ENCODE measurements around the gene TMEM223. TPM values are rescaled to one million over a fixed set of nuclear protein-coding genes. Genes with fewer than 3 reads are reported as not detected.
"Not testable (repeated sequence)": the region's sequence is repeated elsewhere in the genome, so short reads cannot be mapped to it uniquely, and the experiment has no call there.

TMEM223 gene, protein sequence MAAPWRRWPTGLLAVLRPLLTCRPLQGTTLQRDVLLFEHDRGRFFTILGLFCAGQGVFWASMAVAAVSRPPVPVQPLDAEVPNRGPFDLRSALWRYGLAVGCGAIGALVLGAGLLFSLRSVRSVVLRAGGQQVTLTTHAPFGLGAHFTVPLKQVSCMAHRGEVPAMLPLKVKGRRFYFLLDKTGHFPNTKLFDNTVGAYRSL
- total RNA-seq: 12.5 and 14.1 TPM in 2 replicates

DNA sequence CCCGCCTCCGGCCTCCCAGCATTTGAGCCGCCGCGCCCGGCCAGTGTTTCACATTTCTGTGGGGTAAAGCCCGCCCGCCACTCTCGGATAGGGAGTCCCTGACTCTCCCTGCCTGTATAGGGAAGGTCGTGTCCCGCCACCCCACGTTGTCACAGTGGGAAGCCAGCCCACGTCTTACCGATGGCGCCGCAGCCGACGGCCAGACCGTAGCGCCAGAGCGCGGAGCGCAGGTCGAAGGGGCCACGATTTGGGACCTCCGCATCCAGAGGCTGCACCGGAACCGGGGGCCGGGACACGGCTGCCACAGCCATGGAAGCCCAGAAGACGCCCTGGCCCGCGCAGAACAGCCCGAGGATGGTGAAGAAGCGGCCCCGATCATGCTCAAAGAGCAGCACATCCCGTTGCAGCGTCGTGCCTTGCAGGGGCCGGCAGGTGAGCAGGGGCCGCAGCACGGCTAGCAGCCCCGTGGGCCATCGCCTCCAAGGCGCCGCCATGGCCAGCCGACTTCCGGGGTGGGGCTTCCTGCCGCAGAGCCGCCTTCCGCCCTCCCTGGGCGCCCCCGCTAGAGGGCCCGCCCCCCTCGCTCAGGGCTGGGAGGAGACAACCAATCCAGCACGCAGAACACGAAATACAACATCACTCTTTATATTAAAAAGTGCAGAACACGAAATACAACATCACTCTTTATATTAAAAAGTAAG lies at the start of gene TMEM223:
Gene TMEM223, minus strand, starts transcription at position 506 of the 701 bp plus-strand sequence. Its CDS starts 12 bp downstream, at position 494.
- DNase-seq (ENCODE audit: low read depth, low spot score): no peak

DNA sequence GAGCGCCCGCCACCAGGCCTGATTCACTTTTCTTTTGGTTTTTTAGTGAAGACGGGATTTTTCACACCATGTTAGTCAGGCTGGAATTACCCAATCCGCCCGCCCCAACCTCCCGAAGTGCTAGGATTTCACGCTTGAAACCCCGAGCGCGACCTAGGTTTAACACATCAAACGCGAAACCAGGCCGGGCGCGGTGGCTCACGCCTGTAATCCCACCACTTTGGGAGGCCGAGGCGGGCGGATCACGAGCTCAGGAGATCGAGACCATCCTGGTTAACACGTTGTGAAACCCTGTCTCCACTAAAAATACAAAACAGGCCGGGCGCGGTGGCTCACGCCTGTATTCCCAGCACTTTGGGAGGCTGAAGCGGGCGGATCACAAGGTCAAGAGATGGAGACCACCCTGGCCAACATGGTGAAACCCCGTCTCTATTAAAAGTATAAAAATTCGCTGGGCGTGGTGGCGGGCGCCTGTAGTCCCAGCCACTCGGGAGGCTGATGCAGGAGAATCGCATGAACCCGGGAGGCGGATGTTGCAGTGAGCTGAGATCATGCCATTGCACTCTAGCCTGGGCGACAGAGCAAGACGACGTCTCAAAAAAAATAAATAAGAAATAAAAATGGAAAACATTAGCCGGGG lies 49.0 kb upstream of the TMEM223 start:
- DNase-seq (ENCODE audit: low read depth, low spot score): not testable (repeated sequence)

DNA sequence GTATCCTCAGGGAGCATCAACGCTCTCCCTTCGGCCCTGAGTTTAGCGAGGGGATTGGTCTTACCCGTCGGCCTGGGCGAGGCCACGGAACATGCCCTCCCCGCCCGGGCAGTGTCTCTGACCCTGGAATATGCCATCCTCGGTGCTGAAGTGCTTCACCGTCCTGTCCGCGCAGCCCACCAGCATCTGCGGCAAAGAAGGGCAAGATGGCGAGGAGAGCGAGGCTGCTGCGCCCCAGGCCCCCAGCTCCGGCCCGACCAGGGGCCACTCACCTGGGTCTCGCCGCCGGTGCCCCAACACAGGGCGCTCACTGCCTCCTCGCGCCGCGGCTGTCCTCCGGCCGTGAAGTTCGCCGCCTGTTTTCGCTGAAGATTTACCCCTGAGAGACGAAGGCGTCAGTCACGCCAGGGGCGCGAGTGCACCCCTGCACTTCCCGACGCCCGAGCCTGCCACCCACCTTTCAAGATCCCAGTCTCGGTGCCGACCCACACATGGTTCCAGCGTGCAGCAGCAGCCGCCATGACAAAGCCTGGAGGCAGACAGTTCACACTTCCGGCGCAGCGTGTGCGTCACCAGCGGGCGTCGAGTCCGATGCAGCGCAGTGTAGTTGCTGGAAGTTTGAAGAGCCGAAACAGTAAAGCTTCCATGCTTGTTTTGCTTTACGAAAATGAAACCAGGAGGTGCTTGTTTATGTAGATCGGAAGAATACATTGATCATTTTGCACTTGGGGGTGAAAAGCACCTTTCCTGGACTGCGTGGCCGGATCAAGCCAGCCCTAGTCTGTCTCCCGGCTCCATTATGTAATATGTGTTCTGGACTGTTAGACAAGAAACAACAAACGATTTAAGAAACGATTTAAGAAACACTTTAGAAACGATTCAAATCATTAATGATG lies 47.5 kb upstream of the TMEM223 start, which contains the start of gene WDR74:
Gene WDR74, minus strand, starts transcription at position 541 of the 896 bp plus-strand sequence. Its CDS starts 20 bp downstream, at position 521.
- DNase-seq (ENCODE audit: low read depth, low spot score): peak; percentile 77

DNA sequence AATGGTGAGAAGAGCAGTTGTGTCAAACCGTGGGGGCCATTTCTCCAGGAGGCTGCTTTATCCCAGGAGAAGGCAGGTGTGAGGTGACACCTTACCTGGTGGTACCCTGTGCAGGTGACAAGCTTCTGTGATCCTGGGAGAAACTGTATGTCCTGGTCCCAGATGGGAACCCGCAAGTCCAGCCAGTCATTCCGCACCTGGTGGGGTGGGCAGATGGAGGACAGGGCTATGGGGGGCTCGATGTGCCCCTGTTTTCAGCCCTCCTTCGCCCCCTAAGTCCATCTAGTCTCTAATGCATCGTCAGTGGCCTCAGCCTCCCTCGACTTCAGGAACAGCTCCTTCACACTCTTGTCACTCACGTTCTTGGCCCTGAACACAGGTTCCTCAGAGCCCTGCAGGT lies 43.5 kb upstream of the TMEM223 start:
- DNase-seq (ENCODE audit: low read depth, low spot score): no peak

DNA sequence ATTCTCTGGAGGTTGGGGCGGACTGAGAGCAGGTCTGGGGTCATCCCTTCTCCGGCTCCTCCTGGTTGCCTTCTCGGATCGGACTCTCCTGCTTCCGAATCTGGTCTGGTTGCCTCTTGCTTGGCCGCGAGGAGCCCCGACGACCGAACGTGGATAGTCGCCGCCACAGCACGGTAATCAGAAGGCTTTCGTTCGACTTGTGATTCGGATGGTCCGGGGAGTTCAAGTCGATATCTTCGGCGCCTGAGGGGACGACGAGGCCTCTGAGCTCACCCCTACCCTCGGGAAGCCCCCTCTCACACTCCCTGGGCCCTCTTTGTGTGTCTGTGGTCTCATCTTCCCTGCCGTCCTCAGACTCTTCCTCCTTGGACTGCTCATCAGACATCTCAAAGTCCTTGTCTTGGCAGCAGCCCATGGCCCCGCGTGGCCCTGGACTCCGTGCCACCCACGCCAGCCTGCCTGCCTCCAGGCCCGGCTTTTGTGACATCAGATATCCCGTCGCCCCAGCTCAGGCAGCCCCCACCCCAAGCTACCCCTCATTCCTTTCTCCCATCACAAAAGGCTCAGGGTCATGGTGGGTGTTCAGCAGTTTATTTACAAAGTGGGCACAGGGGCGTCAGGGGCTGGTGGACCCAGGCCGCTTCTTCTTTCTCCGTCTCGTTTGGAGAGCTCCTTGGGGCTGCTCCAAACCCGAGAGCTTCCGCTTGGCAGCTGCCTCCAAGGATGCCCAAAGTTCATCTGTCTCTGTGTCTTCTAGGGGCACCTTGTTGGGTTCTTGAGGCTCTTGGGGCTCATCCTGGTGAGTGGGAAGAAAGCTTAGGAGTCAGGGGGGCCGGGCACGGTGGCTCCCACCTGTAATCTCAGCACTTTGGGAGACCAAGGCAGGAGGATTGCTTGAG lies 40.8 kb upstream of the TMEM223 start, which contains the start of gene TEX54:
Gene TEX54, minus strand, starts transcription at position 506 of the 899 bp plus-strand sequence.
- no peak for DNase-seq (ENCODE audit: low read depth, low spot score)

DNA sequence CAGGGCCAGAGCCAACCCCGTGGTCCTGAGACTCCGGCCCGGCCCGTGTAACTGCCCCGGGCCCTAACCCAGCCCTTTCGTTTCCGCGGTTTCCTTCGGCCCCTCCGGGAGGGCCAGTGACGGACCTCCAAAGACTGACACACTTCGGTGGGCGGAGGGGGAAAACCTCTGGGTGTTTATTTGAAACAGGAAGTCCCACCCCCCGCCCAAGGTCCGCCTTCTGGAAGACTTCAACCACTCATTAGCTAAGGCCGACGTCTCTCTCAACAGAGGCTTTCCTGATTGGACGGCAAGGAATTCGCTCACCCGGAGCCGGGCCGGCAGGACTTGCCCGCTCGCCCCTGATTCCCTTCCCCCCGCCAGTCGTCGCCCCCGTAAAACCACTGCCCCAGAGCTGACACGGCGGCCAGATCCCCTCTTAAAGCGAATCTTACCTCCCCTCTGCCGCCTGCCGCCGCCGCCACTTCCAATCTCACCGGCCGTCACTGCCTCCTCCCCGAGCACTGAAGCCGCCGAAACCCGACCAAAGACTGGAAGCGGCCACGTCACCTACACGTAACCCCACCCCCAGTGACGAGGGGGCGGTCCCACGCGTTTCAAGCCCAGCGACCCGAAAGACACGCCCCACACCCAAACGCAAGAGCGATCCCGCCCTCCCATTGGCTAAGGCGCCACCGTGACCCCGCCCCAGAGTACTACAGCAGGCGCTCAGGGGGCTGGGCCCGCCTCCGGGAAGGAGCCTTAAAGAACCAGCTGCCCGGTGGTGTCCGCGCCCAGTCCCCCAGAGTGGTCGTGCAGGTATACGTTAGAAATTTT lies 39.9 kb upstream of the TMEM223 start, which contains the start of gene STX5:
Gene STX5, minus strand, starts transcription at position 532 of the 816 bp plus-strand sequence. CDS start 808 bp downstream, outside the sequence.
- peak; percentile 97 for DNase-seq (ENCODE audit: low read depth, low spot score)

DNA sequence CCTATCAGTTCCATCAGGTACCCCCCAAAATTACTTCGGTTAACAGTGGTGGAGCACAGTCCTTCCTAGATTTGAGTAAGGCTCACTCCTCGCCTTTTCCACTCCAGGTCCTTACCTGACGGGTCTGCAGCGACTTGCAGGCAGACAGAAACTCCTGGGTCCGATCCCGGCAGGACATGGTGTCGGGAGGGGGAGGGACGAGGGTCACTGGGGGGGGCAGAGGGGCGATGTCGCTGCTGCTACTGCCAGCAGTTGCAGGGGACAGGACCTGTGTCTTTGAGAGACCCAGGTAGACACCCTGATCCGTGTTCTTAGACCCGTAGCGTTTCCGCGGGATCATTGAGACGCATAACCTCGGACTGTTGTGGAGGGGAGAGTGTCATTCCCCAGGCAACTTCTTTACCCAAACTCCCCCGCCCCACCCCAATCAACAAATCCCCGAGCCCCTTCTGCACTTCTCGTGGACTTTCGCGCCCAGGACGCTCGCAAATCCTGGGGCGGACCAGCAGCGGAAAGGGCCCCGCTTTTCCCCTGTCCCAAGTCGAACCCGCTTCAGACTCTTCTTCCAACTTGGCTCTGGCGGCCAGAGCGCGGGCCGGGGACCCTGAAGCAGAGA lies 39.2 kb upstream of the TMEM223 start:
- DNase-seq (ENCODE audit: low read depth, low spot score): no peak

DNA sequence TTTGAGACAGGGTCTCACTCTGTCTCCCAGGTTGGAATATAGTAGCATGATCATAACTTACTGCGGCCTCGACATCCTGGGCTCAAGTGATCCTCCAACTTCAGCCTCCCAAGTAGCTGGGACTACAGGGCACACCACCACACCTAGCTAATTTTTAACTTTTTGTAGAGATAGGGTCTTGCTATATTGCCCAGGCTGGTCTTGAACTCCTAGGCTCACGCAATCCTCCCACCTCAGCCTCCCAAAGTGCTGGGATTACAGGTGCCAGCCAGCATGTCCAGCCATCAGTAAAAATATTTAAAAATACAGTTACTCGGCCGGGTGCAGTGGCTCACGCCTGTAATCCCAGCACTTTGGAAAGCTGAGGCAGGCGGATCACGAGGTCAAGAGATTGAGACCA lies 36.3 kb upstream of the TMEM223 start:
- DNase-seq (ENCODE audit: low read depth, low spot score): not testable (repeated sequence)

DNA sequence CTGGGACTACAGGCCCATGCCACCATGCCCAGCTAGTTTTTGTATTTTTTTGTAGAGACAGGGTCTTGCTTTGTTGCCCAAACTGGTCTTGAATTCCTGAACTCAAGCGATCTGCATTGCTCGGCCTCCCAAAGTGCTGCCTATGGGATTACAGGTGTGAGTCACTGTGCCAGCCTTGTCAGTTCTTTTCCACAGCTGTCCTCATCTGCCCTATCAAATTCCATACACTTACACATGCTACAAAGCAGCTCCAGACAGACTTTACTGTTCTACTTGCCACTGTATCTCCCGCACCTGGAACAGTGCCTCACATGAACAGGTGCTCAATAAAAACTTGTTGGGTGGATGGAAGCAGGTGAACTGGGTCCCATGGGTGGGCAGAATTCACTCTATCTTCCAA lies 31.9 kb upstream of the TMEM223 start:
- no peak for DNase-seq (ENCODE audit: low read depth, low spot score)

DNA sequence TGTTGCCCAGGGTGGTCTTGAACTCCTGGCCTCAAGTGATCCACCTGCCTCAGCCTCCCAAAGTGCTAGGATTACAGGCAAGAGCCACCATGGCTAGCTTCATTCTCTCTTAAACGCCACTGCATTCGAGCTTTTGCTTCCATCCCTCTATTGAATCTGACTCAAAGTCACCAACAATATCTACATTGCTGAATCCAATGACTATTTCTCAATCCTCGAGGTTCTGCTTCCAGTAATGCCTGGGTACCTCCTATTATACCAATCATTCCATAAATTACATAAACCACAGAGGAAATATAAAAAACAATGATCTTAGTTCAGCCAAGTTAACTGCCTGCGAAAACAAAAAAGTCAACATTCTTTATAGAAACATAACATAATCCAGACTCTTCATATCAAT lies 25.3 kb upstream of the TMEM223 start:
- no peak for DNase-seq (ENCODE audit: low read depth, low spot score)

DNA sequence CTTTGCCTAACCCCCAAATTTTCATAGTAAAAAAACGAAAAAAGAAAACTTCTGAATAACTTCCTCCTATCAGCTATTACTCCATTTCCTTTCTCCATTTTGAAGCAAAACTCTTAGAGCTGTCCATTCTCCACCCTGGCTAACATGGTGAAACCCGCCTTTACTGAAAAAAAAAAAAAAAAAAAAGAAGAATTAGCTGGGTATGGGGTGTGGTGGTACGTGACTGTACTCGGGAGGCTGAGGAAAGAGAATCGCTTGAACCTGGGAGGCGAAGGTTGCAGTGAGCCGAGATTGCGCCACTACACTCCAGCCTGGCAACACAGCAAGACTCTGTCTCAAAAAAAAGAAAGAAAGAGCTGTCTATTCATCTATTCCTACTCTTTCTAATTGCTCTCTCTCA lies 24.8 kb upstream of the TMEM223 start:
- no peak for DNase-seq (ENCODE audit: low read depth, low spot score)

DNA sequence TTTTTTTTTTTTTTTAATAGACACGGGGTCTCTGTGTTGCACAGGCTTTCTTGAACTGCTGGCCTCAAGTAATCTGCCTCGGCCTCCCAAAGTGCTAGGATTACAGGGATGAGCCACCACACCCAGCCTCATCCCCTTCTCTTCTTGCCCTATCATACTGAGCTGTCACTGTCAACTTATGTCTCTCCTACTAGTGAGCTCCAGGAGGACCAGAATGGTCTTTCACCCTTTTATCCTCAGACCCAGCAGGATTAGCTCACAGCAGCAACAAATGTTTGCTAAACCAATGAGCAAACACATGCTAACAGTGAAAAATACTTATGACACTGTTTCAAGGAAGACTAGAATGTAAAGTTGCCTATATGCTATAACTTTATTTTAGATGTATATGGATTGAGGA lies 19.9 kb upstream of the TMEM223 start:
- no peak for DNase-seq (ENCODE audit: low read depth, low spot score)

DNA sequence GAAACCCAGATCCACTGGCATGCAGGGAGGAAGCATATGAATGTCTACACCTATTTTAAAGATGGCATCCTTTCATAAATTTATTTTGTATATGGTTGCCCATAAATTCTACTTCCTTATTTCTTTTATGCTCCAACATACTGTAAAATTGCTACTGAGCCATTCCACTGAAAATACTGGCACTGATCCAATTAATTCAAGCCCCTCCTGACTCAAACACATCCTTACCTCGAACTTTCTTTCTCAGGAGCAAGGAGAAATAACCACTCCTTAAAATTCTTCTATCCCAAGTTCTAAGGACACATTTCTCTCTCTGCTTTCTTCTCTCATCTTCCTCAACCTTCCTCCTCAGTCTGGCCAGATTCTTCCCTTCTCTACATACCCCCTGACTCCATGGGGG lies 18.9 kb upstream of the TMEM223 start:
- no peak for DNase-seq (ENCODE audit: low read depth, low spot score)

DNA sequence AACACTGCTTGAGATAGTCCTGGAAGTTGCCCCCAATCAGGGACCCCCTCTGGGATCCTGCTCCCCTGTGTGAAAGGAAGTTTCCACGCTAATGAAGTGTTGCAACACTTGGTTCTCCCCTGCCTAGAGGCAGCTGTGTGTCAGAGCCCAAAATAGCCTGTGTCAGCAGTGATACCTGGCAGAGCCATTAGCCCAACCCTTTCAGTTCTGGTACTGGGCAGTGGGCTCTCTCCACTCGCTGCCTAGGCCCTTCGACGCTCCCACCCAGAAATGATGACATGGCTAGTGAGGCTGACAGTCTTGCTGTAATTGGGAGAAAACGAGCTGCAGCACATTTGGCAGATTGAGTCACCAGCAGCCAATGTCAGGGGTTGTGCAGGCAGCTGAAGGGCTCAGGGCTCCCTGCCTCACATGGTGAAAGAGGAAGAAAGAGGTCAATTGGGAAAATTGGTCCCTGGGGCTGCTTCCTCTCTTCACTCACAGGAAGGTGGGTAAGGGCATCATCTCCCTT lies 14.9 kb upstream of the TMEM223 start:
- DNase-seq (ENCODE audit: low read depth, low spot score): no peak

DNA sequence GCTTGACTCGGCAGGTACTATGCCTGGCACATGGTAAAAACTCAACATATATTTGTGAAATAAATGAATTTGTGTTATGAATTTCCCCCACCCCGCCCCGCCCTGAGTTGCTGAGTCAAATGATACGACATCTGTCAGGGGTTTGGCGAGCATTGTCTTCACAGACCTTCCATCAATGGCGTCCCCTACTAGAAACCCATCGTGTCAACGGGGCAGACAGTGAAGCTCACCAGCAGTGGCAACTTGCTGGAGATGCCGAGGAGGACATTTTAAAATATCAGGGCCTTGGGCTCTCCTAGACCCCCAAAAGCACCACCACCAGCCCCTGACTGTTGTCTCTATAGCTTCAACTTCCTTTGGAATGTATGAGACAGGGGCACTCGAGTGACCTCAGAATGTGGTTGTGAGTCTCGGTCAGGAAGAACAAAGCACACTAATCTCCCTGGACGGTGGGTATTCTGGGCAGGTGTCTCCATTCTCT lies 14.2 kb upstream of the TMEM223 start:
- DNase-seq (ENCODE audit: low read depth, low spot score): no peak

DNA sequence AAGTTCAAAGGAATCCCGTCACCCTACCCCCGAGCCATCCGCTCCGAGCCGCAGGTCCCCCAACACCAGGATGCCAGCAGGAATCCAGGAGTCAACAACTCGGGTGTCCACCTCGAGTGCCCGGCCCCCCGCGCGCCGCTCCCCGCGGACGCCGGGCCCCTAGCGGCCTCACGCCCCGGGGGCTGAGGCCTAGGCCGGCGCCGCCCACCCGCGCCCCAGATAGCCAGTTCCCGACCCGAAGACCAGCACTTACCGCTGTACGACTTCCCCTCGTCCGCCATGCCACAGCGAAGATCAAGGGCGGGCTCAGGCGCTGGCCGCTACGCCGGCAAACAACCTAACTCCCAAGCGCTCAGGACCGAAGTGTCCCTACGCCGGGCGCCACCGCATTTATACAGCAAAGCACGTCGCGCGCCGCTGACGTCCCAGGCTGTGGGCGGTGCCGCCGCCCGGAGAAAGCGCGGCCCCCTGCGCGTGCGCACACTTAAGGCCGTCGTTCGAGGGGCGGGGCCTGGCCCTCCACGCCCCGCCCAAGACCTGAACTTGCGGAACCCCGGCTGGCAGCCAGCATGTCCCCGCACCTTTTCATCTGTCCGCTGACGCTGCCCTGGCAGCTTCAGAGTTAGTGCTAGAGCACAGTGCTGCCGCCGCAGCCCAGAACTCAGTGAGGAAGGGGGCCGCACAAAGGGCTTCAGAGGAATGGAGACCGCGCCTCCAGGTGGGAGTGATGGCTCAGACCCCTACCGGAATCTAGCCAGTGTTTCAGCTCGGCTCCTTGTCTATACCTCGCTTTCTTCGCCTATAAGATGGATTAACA lies 13.5 kb upstream of the TMEM223 start, which contains the start of gene NXF1:
Gene NXF1, minus strand, starts transcription at position 365 of the 817 bp plus-strand sequence. Its CDS starts 84 bp downstream, at position 281.
- peak; percentile 73 for DNase-seq (ENCODE audit: low read depth, low spot score)

DNA sequence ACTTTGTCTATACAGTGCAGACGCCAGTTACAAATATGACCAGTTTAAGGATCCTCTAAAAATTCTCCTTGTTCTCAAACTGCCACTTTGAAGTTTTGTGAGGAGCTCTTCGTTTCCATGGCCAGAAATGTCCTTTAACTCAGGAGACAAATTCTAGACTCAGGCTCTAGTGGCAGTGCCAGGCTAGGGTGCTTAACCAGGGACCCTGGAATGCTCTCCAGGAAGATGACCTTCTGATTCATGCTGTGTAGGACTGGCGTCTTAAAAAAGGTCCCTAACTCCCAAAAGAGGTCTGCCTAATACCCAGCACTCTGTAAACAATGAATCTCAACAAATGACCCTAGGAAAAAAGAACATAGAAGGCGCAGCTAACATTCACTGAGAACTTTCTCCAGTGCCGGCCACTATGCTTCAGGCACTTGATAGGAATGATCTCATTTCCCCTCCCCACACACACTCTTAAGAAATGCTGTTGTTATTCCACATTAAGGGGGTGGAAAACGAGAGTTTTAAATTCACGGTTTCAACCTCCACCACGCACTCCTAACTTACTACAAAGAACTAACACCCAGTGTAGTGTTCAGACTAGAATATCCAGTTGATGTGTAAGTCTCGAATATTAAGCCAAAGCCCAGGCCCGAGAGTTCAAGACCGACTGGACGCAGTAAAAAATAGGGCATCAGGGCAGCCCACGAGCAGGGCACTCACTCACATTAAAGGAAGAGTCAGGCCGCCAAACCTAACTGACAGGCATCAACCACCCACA lies 12.7 kb upstream of the TMEM223 start:
- DNase-seq (ENCODE audit: low read depth, low spot score): no peak

Measured in pulmonary artery endothelial cell (primary cell).